HG03135 (cell line): ENCODE results near the gene FEZ2.

Experiments
- ATAC-seq: cut with Tn5 transposase; IDR thresholded peaks from one replicate; pipeline ENCODE4 v1.9.1; 2021; ENCODE audit warnings: mild to moderate bottlenecking, moderate library complexity; ENCODE audit not compliant: unreplicated experiment

Gene FEZ2

DNA sequence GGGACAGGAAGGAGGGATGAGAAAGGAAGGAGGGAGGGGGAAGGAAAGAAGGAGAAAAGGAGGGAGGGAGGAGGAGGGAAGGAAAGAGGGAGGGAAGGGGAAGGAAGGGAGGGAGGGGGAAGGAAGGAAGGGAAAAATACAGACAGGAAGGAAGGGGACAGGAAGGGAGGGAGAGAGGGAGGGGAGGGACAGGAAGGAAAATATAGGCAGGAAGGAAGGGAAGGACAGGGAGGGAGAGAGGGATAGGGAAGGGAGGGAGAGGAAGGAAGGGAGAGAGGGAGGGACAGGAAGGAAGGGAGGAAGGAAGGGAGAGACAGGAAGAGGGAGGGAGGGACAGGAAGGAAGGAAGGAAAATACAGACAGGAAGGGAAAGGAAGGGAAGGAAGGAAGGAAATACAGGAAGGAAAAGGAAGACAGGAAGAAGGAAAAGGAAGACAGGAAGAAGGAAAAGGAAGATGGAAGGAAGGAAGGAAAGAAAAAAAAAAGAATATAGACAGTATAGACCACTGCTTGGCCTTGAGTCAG lies 63.6 kb downstream of the FEZ2 start:
- no peak for ATAC-seq

DNA sequence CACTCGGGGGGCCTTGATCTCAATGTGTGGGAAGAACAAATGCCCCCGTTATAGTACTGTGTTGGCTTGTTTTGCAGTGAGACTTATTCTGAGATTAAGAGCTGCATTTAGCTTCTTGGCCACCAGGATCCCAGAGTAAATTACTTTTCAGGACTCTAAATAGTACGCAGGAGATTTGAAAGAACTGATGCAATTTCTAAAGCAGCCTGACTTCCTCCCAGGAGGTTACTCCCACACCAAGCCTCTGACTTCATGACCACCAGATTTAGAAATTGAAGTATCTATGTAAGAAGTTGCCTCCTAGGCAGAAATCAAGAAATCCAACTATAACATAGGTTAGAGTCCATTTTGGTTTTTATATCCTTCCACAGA lies 67.0 kb downstream of the FEZ2 start:
- ATAC-seq: no peak

- peak; percentile 67 for ATAC-seq
These were observed 67.6 kb downstream of the FEZ2 start for GRCh38 chr2:36530178-36530982.

GRCh38 chr2:36528766-36529392 lies 69.1 kb downstream of the FEZ2 start:
- no peak for ATAC-seq

DNA sequence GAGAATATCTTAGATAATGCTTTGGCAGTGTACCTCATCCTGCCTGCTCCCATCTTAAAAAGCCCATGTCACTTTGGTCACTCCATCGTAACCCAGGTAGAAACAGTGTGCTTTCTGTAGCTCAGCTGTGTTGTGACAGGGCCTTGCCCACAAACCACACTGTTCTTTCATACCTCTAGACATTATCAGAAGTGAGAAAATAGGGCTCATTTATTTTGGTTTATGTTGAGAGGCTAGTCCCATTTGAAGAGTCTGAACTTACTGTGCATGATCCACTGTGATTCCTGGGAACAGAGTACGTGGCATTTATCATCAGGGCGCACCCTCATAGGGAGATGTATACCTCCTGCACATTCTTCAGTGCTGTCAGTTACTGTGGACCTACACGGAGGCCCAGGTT lies 69.7 kb downstream of the FEZ2 start:
- peak; percentile 74 for ATAC-seq

GRCh38 chr2:36526226-36526625 lies 71.7 kb downstream of the FEZ2 start:
- ATAC-seq: no peak

GRCh38 chr2:36525245-36525644 lies 72.7 kb downstream of the FEZ2 start:
- no peak for ATAC-seq

GRCh38 chr2:36523153-36523552 lies 74.8 kb downstream of the FEZ2 start:
- ATAC-seq: no peak

DNA sequence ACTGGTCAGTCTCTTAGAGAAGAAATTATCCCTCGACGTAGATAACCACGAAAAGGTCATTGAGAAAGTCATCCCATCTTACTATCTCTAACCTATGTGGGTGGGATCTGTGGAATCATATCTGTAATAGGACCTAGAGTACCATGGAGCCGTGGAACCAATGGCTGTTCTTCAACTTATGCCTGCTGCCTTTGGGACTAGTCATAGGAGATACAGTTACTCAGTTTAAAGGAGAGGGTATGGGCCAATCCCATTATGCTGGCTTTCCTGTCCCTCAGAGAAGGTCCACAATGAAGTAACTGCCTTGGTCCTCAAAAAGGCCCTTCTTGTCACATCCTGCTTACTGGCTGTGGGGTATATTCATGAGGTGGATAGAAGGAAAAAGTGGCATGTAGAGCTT lies 77.5 kb downstream of the FEZ2 start:
- no peak for ATAC-seq

DNA sequence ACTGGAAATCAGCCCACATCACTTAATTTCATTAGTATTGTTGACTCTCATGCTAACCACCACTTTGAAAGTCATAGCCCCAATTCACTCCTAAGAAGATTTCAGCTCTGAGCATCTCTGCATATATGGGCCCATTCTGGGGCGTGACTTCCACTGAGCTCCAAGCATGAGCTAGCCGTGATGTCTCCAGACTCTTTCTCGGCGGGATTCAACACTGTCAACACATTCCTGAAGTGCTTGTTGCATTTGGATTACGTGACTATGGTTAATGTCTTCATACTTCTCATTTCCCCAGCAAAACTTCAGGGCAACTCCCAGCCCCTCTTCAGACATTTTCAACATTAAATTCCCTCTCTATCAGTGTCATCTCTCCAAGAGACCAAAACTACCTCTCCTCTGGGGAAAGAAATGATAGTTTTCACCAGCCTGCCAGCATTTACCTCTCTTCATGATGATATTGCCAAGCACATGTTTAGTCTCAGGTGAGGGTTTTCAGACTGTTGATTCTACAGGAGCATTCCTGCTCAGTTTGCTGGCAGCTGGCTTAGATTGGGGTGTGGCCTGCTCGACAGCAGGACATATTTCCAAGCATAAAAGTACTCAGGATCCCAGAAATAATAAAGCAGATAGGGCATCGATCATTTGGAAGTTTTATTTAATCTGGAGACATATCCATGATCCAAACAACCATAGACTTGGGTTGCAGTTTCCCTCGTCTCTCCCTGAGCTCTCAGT lies 81.7 kb downstream of the FEZ2 start:
- ATAC-seq: no peak

DNA sequence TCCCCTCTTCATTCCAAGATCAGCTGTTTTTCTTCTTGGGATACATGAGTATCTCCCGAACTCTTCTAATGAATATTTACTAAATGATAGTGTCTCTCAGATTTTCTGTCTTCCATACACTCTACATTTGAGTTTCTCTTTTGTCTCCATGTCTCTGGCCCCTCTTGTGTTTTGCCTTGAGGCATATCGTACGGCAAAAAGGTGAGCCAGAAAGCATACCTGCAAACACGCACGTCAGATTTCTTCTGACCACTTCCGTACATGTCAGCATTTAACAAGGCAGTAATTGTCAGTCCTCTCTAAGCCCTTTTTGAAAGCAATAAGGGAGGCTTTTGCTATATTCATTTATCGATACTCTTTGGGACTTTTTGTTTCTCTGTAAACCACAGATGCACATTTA lies 82.4 kb downstream of the FEZ2 start:
- ATAC-seq: no peak

GRCh38 chr2:36513661-36514060 lies 84.3 kb downstream of the FEZ2 start:
- ATAC-seq: no peak

DNA sequence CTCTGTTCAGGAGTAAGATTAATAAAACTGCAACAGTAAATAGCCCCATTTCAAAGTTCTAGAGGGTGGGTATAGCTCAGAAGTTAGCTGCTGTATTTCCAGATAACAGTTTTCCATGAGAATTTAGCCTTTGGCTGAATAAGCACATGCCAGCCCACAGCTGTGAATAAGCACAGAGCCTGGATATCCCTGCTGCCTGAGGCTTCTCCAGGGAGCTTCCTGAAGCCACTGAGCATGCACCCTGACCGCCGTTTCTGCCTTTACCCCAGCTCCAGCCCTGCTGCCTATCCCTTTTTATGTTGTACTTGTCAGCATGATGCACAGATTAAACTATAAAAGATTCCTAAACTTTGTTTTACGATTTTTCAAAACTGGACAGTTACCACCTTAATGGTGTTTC lies 85.3 kb downstream of the FEZ2 start:
- ATAC-seq: no peak

DNA sequence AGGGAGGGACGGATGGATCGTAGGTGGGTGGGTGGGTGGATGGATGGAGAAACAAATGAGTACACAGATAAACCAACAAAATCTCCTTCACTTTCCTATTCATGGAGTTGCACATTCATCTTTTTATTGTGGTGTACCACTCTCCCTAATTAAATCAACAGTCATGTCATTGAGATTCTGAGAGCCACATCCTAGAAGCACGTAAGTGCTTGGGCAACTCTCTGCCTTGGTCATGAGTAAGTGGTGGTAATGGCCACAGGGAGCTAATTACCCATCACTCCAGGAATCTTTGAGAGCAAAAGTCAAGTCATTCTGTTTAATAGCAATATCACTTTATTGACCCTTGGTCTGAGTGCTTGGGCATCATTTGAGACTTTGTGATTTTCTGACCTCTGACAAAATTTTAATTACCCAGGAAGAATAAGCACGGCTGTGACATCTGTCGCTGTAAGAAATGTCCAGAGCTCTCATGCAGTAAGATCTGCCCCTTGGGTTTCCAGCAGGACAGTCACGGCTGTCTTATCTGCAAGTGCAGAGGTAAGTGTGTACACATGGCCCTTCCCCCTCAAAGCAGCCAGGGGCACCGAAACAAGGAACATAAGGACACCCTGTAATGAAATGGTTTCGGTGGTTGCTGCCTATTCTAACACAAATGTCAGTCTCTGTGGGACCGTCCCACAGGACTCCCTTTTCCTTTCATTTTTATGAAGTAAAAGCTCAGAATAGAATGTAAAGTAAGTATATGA lies 85.9 kb downstream of the FEZ2 start:
- ATAC-seq: no peak

- ATAC-seq: no peak
These were observed 88.9 kb downstream of the FEZ2 start for GRCh38 chr2:36509075-36509474.

- peak; percentile 94 for ATAC-seq
These were observed 90.6 kb downstream of the FEZ2 start for GRCh38 chr2:36507408-36507812.
